ENCODE data around the gene HDAC8.
"Not testable (repeated sequence)": the region's sequence is repeated elsewhere in the genome, so short reads cannot be mapped to it uniquely, and the experiment has no call there.

HDAC8 gene

GRCh38 chrX:72460715-72461114 is 111.9 kb downstream of the HDAC8 start:
- DNase-seq (ENCODE audit: low read depth) = no peak

GRCh38 chrX:72449034-72449433 is 123.6 kb downstream of the HDAC8 start:
- DNase-seq (ENCODE audit: low read depth) = not testable (repeated sequence)

GRCh38 chrX:72440764-72441163 is 131.9 kb downstream of the HDAC8 start:
- DNase-seq (ENCODE audit: low read depth) = not testable (repeated sequence)

- DNase-seq (ENCODE audit: low read depth) = no peak
Measured at GRCh38 chrX:72436010-72436409, 136.6 kb downstream of the HDAC8 start.

GRCh38 chrX:72430405-72430968 is 142.2 kb downstream of the HDAC8 start:
- DNase-seq (ENCODE audit: low read depth) = no peak

- DNase-seq (ENCODE audit: low read depth) = no peak
Measured at GRCh38 chrX:72421797-72422196, 150.8 kb downstream of the HDAC8 start.

- DNase-seq (ENCODE audit: low read depth) = no peak
Measured at GRCh38 chrX:72409993-72410392, 162.7 kb downstream of the HDAC8 start.

GRCh38 chrX:72408885-72409284 is 163.8 kb downstream of the HDAC8 start:
- no peak for DNase-seq (ENCODE audit: low read depth)

- DNase-seq (ENCODE audit: low read depth) = not testable (repeated sequence)
Measured at GRCh38 chrX:72405136-72405535, 167.5 kb downstream of the HDAC8 start.

GRCh38 chrX:72402614-72403013 is 170.0 kb downstream of the HDAC8 start:
- DNase-seq (ENCODE audit: low read depth) = no peak

GRCh38 chrX:72399816-72400215 is 172.8 kb downstream of the HDAC8 start:
- DNase-seq (ENCODE audit: low read depth) = no peak

GRCh38 chrX:72396117-72396516 is 176.5 kb downstream of the HDAC8 start:
- no peak for DNase-seq (ENCODE audit: low read depth)

- DNase-seq (ENCODE audit: low read depth) = no peak
Measured at GRCh38 chrX:72395237-72395636, 177.4 kb downstream of the HDAC8 start.

- DNase-seq (ENCODE audit: low read depth) = no peak
Measured at GRCh38 chrX:72394518-72395170, 178.0 kb downstream of the HDAC8 start.

- DNase-seq (ENCODE audit: low read depth) = no peak
Measured at GRCh38 chrX:72393836-72394517, 178.7 kb downstream of the HDAC8 start.

GRCh38 chrX:72392816-72393800 is 179.5 kb downstream of the HDAC8 start:
- DNase-seq (ENCODE audit: low read depth) = no peak

GRCh38 chrX:72392042-72392441 is 180.6 kb downstream of the HDAC8 start:
- DNase-seq (ENCODE audit: low read depth) = no peak

GRCh38 chrX:72387247-72387646 is 185.4 kb downstream of the HDAC8 start:
- DNase-seq (ENCODE audit: low read depth) = no peak

- DNase-seq (ENCODE audit: low read depth) = no peak
Measured at GRCh38 chrX:72382202-72382595, 190.4 kb downstream of the HDAC8 start.

- no peak for DNase-seq (ENCODE audit: low read depth)
Measured at GRCh38 chrX:72381439-72382201, 191.0 kb downstream of the HDAC8 start.

- no peak for DNase-seq (ENCODE audit: low read depth)
Measured at GRCh38 chrX:72376124-72376523, 196.5 kb downstream of the HDAC8 start.

- DNase-seq (ENCODE audit: low read depth) = no peak
Measured at GRCh38 chrX:72373136-72373535, 199.5 kb downstream of the HDAC8 start.
